Islet precursor cell (in vitro differentiated cells): Measurements from ENCODE around the gene IL1RN.

ENCODE experiments used
- DNase-seq: peaks from one replicate; pipeline ENCODE4 v3.0.0-alpha.2; 2018

The IL1RN gene

DNA sequence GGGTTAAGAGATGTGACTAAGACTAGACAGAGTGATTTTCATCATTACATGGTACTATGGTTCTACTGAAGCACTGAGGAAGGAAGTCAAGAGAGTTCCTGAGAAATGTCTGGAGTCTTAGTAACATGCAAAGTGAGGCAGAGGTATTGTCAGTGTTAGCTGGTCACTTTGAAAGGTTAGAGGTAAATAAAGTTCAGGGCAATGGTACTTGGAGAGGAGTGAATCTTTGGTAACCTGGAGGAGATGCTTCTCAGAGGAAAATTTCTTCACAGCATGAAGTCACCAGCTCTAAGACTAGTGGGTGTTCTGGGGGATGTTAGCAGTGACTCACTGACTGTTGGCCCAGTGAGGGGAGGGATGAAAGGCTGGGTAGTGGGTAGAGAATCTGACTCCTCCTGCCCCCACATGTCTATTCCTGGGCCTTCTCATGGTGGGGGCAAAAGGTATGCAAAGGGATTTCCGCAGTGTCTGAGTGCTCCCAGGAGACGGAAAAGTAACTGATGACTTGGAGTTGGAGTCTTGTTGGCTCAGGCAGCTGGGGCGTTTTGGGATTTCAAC lies 23.3 kb upstream of the IL1RN start:
- no peak for DNase-seq

DNA sequence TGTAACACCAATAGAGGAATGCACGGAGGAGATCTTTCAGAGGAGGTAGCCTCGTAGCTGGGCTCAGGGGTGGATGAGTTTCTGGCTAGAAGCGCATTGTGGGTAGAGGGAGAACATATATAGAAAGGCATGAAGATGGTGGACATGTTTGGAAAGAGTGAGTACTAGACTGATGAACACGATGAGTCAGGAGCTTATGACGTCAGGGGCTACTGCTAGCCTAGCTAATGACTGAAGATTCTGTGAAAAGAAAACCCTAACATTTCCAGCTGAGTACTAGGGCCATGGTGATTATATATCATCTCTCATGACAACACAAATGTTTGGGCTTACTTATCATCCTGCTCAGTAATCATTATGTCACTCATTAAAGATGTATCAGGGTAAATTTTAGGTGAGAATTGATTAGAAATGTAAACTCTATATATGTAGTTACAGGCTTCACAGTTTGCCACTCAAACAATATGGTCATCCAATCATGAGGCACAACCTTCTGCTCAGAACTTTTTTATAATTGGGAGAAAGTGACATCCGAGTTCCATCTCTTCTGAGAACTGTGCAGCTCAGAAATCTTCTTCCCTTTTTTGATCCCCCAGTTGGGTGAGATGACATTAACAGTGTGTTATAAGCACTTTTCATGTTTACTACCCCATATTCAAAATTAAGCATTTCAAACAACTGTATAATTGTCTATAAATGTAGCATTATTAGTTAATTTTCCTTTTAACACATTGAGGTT lies 22.2 kb upstream of the IL1RN start:
- no peak for DNase-seq

DNA sequence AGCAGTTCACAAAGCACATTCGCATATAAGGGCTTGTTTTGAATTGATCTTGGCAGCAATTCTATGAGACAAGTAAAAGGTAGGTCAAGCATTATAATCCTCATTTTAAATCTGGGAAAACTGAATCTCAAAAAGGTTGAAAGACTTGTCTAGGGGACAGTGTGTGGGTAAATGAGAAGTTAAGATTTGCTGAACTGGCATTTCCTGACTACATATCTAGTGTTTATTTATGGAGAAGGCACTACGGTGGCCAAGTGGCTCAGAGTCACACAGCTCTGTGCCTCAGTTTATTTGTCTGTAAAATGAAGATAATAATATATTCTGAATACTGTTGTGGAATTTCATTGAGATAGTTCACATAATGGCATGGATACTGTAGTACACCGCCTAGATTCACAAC lies 16.3 kb upstream of the IL1RN start:
- DNase-seq, result no peak

DNA sequence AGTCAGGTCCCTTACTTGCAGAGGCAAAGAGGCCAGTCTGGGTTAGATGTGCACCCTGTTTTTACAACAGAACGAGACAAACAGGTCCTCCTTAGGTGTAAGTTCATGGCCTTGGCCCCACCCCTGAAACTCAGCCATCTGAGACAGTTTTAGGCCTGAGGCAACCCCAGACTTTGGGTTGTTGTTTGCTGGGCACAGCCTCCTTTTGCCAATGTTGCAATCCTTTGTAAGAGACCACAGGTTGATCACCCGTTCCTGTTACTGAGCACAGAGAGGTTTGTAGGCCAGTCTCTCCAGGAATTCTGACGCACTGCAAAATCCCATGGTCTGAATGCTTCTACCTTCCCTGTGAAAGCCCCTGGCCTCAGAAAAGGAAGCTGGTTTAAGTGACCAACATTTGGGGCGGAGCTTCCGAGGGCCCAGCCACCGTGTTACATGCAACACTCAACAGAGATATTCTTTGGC lies 15.5 kb upstream of the IL1RN start:
- DNase-seq, result no peak

DNA sequence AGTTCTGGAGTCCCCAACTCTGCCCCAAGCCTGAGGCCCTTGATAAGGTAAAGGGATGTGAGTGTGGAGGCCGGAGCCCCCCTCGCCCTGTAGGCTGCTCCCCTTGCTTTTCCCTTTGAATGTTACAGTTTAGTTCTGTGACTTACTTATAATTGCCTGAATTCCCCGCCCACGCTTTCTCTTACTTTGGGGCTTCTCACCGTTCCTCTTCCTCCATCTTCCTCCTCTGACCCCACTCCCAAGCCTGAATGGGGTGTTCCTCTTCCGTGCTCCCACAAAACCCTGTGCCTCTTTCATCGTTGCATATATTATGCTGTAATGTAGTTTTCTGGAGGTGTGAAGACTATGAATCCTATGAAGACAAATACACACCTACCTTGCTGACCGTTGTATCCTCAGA lies 15.0 kb upstream of the IL1RN start:
- DNase-seq, result no peak

DNA sequence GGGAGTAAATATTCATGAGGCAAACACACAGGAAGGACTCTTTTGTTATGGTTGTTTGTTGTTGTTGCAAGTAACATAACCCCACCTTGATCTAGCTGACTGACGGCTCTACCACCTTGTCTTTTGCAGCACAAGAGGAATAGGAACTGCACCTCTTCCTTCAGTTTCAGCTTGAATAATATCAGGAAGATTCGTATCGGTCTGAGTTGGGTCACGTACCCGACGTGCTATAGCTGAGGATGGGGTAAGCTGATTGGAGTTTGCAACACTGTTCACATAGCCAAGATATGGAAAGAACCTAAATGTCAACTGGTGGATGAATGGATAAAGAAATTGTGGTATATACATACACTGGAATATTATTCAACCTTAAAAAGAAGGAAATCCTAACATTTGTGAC lies 14.5 kb upstream of the IL1RN start:
- DNase-seq, result no peak

DNA sequence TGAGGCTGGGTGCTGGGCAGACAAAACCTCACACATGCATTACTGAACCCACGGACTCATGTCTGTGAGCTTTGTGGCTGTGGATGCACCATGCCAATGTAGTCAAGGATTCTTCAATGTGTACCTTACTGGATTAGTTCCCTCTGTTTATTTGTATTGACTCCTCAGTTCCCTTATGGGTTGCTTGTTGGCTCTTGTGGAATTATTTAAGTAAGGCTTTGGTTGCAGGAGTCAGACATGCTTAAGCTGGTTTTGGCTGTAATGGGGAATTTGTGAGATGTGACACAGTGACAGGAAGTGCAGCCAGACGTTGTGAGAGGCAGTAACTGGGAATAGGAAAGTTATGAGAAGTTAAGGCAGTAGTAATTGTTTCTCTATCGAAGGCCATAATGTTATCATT lies 13.6 kb upstream of the IL1RN start:
- DNase-seq, result no peak

DNA sequence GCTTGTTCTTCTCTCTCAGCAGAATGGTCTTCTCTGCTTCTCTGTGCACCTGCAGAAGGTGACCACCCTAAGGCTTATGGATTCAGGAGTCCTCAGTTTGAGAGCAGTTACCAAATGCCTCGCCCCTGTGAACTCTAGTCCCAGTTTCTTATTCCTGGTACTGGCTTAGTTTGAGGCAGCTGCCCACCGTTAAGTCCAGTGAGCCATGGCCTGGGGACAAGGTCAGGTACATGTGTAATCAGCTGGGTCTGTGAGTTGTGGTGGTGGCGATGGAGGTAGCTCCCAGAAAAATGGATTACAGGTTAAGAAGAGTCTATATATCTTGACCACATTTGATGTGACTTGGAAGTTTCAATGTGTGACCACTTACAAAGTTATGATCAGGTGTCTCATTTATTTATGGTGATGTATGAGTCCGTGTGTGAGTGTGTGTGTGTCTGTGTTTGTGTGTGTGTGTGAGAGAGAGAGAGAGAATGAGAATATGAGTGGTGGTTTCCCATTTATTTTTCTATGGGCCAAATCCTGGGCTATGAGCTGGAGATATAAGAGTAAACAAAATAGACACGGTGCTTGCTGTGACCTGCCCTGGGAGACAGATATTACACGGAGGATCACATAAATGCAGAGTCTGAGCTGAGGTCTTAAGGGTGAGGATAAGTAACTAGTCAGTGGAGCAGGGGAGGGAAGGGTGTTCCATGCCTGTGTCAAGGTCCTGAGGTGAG lies 13.0 kb upstream of the IL1RN start:
- peak; percentile 18 for DNase-seq

DNA sequence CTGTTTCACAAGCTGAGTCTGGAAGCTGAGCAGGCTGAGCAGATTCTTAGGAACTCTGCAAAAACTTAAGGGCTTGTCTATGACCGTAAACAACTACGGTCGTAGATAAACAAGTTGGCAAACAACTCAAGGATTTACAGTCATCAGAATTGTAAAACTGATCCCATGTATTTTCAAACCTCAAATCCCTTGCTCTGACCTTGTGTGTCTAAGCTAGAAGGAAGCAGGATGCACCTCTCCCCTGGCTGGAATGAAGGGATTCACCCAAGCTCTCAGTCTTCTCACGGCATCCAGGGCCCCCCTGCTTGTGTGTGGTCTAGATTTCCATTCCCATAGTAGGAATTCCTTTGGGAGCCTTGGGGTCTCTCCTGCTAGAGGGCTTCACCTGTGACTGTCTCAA lies 12.4 kb upstream of the IL1RN start:
- DNase-seq, result peak; percentile 22

DNA sequence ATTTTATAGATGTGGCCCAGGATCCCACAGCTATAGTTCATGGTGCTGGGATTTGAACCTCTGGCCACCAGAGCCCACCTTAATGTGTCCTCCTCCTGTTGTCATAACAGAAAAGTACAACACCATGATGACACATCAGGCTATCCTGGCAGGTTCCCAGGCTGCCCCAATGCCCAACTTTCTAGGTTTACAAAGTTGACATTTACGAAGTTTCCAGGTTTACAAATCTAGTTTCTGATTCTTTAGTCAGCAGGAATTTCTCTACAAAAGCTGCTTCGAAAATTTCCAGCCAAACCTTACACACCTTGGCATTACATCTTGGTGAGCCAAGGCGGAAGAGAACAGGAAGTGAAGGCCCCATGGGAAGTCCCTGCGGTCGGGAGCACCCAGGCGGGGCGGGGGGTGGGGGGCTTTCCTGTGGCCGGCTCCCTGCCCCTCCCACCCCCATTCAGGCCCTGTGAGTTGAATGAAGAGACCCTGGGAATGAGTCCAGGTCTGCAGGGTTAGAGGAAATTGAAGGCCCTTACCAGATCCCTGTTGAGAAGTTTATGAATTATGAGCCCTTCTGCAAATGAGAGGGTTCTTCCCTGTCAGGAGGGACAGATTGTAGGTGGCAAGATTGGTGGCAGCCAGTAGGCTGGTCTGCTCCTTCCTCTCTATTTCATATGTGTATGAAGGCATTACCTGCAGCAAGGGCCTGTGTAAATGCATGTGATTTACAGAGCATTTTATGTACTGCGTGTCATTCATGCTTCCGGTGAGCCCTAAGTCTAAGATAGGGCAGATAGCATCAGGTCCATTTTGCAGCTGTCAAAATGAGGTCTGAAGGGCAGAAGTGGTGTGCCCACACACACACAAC lies 11.1 kb upstream of the IL1RN start:
- peak; percentile 29 for DNase-seq

DNA sequence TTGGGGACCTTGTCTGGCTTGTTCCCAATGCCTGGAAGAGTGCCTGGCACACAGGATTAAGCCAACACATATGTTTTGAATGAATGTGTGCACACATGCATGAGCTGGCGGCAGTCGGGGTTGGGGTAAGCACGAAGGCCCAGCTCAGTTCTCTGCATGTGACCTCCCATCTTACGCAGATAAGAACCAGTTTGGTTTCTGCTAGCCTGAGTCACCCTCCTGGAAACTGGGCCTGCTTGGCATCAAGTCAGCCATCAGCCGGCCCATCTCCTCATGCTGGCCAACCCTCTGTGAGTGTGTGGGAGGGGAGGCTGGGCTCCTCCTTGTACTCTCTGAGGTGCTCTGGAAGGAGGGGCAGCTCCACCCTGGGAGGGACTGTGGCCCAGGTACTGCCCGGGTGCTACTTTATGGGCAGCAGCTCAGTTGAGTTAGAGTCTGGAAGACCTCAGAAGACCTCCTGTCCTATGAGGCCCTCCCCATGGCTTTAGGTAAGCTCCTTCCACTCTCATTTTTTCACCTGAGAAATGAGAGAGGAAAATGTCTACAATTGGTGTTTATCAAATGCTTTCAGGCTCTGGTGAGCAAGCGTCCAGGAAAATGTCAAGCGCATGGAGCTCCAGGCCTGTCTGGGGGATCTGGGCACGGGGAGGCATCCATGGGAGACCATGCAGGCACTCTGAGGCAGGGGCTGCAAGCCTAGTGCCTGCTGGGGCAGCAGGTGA lies 9.7 kb upstream of the IL1RN start:
- DNase-seq, result peak; percentile 83

DNA sequence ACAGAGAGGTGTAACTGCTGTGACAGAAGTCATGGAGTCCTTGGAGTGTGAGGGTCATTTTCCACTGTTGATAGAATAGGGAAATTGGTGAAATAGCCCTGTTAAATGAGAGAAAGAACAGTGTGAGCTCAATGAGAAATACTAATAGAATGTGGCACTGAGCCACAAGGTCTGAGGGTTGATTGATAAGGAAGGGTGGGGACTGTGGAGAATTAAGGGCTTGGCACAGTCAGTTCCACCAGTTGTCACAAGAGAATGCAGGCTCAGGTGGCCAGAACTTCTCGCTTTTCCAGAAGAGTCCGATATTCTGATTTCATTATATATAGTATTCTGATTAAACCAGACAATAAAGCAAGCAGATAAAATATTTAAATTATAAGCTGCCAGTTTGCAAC lies 9.1 kb upstream of the IL1RN start:
- DNase-seq, result no peak

DNA sequence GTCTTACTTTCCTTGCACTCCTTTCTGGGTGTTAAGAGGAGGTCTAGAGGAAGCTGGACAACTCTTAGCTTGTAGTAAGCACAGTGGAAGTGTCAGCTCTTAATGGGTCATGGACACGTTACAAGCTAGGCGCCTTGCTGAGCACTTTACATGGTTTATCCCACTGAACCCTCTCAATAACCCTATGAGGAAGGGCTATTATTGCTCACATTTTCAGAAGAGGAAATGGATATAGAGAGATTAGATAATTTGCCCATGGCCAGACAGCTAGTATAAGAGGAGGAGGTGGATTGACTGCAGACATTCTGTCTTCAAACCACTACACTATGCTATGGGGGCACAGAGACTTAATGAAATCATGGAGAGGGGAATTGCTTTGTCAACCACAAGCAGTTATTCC lies 8.3 kb upstream of the IL1RN start:
- peak; percentile 0 for DNase-seq

DNA sequence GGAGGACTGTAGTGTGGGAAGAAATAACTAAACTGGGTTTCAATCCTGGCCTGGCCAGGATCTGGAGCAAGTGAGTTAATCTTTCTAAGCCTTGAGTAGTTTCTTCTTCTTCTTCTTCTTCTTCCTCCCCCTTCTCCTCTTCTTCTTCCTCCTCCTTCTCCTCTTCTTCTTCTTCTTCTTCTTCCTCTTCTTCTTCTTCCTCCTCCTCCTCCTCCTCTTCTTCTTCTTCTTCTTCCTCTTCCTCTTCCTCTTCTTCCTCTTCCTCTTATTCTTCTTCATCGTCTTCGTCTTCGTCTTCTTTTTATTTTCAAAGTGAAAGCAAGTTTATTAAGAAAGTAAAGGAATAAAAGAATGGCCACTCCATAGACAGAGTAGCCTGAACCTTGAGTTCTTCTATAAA lies 6.5 kb upstream of the IL1RN start:
- DNase-seq, result peak; percentile 4

DNA sequence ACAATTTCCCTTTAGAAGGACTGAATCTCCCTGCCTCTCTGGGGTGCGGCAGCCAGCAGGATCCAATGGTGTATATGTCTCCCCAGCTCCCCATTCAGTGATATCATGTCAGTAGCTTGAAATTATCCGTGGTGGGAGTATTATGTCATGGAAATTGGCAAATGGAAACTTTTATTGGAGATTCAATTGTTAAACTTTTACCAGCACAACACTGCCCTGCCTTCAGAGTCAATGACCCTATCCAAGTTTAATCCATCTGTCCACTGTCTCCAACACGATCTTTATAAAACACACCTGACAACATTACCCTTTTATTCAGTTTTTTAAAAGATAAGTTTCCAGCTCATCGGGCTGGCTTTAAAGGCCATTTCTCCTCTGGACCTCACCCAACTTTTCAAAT lies 5.0 kb upstream of the IL1RN start:
- peak; percentile 11 for DNase-seq

DNA sequence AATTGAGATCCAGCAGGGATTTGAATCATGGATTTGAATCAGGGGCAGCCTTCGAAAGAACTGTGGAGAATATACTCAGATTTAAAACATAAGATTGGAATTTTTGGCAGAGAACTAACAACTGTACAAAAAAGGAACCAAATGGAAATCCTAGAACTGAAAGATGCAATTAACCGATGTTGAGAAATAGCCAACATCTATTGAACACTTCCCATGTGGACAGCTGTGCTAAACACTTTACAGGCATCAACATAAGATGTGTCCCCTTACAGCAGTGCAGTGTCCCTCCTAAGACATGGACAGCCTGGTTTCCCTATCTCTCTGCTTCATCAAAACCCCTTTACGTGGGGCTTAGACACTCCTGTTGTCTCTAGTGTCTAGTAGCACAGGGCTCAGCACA lies 3.7 kb upstream of the IL1RN start:
- DNase-seq, result no peak

DNA sequence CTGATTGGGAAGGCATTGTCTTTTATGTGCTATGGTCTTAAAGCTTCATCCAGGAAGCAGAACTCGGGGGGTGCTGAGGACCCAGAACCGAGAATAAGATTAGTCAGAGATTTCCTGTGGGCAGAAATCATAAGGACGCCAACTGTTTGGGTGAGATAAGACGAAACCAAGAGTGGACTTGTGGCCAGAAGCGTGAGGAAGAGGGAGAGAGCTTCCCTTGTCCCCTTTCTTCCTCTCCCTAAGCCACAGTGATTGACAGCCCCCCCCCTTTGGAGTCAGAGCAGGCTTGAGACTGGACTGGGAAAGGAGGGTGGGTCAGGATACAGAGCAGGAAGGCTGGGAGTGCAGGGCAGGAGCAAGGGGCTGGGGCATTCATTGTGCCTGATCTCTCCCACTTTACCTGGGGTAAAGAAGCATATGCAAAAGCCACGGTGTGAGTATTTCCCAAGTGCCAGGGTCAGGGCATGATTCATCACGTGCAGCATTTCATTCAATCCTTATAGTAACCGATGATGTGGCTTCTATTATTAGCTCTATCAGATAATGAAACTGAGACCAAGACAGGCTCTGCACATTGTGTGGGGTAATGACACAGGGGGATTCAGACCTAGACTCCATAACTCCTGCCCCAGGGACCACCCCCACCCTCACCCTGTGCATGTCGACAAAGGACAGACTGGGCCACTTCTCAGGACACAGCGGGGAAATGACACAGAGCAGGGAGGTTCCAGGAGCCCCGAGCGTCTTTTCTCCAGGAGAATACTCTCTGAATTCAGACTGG lies 3.0 kb upstream of the IL1RN start:
- peak; percentile 43 for DNase-seq

DNA sequence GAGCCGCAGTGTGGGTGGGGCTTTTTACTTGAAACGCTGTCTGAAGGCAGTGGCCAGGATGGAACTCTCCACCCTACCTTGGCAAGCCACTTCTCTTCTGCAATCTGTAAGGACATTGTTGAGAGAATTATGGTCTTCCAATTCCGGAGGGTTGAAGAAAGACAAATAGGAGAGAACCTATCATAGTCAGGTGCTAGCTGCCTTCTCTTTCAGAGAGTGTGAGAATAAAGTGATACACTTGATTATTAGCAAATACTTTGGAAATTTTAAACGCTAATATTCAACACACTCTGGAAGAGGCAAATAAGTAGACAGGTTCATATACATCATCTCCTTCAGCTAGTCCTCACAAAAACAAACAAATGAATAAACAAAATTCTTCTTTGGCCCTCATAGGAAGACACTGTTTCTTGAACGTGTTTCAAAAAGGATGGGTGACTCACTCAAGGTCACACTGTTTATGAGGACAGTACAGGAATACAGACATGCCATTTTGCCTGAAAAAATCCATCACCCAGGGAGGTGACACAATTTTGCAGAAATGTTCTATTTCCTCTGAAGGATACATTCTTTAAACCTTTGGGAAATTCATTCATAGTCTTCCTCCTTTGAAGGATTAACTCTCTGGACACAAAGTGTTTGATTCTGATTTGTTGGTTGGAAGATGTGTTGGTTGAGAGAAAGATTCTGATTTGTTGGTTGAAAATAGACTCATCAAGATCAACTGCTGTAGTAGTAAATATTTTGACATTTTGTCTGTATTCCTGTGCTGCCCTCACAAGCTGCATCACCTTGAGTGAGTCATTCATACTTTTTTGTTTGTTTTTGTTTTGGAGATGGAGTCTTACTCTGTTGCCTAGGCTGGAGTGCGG lies 2.2 kb upstream of the IL1RN start:
- DNase-seq, result no peak

DNA sequence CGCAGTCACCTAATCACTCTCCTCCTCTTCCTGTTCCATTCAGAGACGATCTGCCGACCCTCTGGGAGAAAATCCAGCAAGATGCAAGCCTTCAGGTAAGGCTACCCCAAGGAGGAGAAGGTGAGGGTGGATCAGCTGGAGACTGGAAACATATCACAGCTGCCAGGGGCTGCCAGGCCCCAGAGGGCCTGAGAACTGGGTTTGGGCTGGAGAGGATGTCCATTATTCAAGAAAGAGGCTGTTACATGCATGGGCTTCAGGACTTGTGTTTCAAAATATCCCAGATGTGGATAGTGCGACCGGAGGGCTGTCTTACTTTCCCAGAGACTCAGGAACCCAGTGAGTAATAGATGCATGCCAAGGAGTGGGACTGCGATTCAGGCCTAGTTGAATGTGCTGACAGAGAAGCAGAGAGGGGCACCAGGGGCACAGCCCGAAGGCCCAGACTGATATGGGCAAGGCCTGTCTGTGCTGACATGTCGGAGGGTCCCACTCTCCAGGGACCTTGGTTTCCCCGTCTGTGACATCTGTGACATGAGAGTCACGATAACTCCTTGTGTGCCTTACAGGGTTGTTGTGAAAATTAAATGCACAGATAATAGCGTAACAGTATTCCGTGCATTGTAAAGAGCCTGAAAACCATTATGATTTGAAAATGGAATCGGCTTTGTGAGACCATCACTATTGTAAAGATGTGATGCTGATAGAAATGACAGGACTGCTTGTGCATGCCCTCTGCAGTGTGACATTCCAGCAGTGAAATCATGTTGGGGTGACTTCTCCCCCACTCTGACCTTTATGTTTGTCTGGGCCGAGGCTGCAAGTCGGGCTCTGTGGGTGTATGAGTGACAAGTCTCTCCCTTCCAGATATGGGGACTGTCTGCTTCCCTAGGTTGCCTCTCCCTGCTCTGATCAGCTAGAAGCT lies 510 bp downstream of the IL1RN start:
- peak; percentile 21 for DNase-seq
